ENCODE results near the gene TCEA2.

The TCEA2 gene

DNA sequence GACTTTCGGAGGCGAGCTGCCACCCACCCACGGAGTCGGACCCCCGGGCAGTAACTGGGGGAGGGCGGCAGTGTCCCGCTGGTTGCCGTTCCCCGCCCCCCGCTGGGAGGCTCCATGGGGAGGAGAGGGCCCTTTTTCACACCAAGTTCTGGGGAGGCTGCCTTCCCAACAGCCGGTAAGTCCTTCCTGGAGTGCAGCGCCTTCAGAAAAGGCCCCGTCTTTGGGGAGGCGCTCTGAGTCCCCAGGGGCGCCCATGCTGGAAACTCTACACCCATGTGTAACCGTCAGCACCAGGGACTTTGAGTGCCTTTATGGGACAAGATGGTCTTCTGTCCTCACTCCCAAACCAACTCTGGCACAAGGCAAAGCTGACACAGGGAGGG lies 13.1 kb upstream of the TCEA2 start:
- no peak for DNase-seq

DNA sequence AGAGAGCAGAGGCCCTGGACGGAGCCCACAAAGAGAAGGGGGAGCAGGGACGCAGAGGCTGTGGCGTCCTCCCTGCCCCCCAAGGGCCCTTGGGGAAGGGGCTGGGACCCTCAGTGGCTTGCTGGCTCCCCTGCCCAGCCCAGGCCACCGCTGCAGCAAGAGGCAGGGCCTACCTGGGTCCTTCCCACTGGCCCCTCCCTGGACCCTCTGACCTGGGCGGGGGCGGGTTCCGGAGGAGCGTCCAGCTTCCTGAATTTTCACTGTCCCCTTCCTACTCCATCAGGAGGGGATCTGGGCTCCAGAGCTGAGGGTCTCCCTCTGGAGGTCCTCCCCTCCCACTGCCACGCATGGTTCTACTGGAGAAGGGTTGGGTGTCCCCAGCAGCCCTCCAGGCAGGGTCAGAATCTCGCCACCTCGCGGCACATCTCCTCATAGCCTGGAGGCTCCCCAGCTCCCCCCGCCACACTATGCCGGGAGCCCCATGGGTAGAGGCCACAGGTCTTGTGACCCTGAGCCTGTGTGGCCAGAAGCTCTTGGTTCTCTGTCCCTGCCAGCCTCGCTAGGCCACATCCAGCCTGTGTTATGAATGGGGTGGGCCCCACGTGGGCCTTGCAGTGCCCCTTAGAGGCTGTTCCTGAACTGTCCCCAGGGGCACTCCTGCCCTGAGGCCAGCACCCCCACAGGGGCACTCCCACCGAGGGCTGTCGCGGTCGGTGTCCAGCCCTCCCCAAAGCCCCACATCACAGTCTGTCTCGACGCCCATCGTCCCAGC lies 12.6 kb upstream of the TCEA2 start:
- DNase-seq, result no peak

GRCh38 chr20:64051033-64051452 lies 12.0 kb upstream of the TCEA2 start:
- DNase-seq, result no peak

DNA sequence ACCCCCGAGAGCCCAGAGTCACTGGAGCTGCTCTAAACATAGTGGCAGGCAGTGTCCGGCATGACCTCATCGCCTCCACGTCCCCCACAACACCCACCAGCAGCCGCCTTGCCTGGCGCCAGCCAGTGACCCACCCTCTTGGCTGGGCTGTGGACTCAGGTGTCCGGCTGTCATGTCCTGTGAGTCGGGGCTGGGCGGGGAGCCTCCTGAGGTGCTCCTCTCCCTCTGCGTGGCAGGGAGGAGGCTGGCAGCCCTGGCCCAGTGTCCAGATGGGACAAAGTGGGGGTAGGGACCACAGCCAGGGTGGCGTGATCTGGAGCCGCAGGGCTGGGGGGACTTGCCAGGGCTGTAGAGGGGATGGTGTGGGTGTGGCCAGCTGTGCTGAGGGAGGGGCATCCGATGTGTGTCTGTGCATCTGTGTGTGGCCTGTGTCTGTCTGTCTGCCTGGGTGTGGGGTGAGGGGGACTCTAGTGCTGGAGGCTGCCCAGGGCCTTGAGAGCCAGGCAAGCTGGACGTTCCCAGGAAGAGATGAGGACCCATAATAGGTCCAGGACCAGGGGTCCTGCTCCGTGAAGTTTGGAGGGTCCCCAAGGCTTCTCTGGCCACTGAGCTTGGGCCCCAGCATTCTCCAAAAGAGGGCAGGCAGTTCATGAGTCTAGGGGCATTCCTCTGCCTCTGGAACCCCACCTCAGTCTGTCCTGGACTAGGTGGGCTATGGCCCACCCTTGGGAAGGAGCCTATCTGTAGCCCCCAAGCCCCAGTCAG lies 11.3 kb upstream of the TCEA2 start:
- DNase-seq, result no peak

- no peak for DNase-seq
Measured at GRCh38 chr20:64052326-64052722, 10.7 kb upstream of the TCEA2 start.

- DNase-seq, result no peak
Measured at GRCh38 chr20:64052987-64053840, 9.8 kb upstream of the TCEA2 start.

GRCh38 chr20:64053841-64054661 lies 8.9 kb upstream of the TCEA2 start:
- DNase-seq, result no peak

GRCh38 chr20:64055396-64055892 lies 7.6 kb upstream of the TCEA2 start:
- DNase-seq, result no peak

- DNase-seq, result no peak
Measured at GRCh38 chr20:64055893-64056638, 6.9 kb upstream of the TCEA2 start.

GRCh38 chr20:64056639-64056888 lies 6.4 kb upstream of the TCEA2 start:
- DNase-seq, result no peak

GRCh38 chr20:64056889-64057627 lies 5.9 kb upstream of the TCEA2 start:
- DNase-seq, result peak; percentile 25

GRCh38 chr20:64057628-64058498 lies 5.1 kb upstream of the TCEA2 start:
- peak; percentile 90 for DNase-seq

GRCh38 chr20:64058536-64058935 lies 4.5 kb upstream of the TCEA2 start:
- no peak for DNase-seq

GRCh38 chr20:64062276-64062595 lies 762 bp upstream of the TCEA2 start:
- DNase-seq, result no peak

- peak; percentile 35 for DNase-seq
Measured at GRCh38 chr20:64063389-64064144, 569 bp downstream of the TCEA2 start.

DNA sequence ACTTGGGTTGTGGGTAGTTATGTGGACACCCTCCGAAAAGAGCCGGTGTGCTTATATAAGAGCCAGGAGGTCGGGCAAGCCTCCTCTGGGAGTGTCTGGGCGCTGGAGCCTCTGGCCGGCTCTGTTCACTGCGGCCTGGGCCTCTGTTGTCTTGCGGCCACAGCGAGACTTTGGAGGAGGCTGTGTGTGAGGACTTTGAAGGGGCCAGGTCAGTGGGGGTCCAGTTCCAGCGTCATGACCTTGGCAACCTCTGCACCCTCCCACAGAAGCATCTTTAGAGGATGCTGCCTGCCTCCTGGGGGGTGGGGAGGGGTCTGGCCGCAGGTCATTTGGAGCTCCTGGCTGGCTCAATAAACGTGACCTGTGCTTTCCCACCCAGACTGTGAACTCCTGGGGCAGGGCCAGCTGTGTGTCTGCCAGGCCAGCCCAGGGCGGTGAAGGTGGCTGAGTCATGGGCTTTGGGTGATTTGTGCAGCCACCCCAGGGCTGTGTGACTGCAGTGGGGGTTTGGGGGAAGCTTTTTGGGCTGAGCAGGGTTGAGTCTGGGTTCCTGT lies 1.2 kb downstream of the TCEA2 start:
- no peak for DNase-seq

DNA sequence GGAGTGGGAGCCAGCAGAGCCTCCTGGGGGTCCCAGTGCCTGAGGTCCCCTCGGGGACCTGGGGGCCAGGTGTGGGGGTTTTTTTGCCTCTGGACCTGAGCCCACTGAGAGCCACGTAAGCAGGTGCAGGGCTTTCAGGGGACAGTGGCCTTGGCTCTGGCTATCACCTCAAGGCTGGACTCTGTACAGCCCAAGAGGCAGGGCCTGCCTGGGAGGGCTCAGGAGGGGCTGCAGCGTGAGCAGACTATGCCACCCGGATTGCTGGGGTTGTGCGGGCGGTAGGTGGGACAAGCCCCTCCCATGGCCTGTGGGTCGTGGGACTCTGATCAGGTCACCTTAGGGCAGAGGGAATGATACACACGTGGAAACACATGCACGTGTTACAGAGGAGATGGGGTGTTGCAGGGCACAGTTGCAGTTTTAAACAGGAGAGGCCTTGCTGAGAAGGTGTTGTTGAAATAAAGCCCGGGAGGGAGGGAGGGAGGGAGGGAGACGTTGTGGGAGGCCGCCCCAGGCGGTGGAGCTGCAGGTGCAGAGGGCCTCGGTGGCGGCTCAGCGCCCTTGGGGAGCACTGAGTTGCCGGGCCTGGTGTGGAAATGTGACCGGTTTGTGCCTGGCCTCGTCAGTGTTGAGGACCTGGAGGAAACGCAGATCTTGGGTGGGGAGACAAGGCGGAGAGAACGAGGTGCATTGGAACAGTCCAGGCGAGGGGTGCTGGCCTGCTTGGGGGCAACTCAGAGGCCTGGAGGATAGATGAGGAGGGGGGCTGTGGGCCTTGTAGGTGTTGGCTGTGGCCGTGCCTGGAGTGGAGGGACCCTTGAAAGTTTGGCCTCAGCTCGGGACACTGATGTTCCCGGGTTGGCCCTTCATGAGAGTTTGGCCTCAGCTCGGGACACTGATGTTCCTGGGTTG lies 2.3 kb downstream of the TCEA2 start:
- peak; percentile 37 for DNase-seq

- peak; percentile 59 for DNase-seq
Measured at GRCh38 chr20:64065974-64066343, 3.0 kb downstream of the TCEA2 start.

All from CD4-positive, alpha-beta T cell treated with Interleukin-17A for 4 hours (primary cell).